HepG2 (cell line): ENCODE results near the gene ABHD17C. TPM values are rescaled to one million over a fixed set of nuclear protein-coding genes. Genes with fewer than 3 reads are reported as not detected.

ENCODE experiments used
- ATAC-seq: fragments of 200-7000 bp; cut with Tn5 transposase; 3 replicates; pipeline ENCODE4 v1.9.1; 2020; ENCODE audit warnings: mild to moderate bottlenecking, moderate library complexity
- BruUV-seq: library from RNA; stranded (reverse); fragments of 400-500 nt; replicated peaks from 2 replicates; lab custom pipeline; 2021; lab: Mats Ljungman, UMichigan
- CTCF ChIA-PET: fragments of 300-600 bp; formaldehyde crosslinking; extraction: SDS; loops from one replicate; lab custom pipeline; 2021; ENCODE audit warnings: low total read pairs, inconsistent platforms, low intra/inter-chr PET ratio; lab: Yijun Ruan, JAX
- POLR2A ChIA-PET: fragments of 350-600 bp; sonication (Branson Sonifier 250); formaldehyde crosslinking; loops from one replicate; lab custom pipeline; 2020; ENCODE audit warnings: antibody characterized with exemption, inconsistent platforms; lab: Yijun Ruan, JAX
- DNase-seq: peaks from one replicate; pipeline ENCODE4 v3.0.0-alpha.2; 2015; ENCODE audit warnings: low spot score
- FAIRE-seq: peaks from 3 replicates; lab custom pipeline; 2011; peaks lifted over from hg19 to GRCh38; lab: Jason Lieb, UNC
- H2AFZ ChIP-seq: one replicate; pipeline ENCODE4 v1.6.1; 2011; ENCODE audit warnings: low read length, inconsistent platforms
- H3K27ac ChIP-seq: fragments of 300-600 bp; 3 replicates; pipeline ENCODE4 v1.8.0; 2011; ENCODE audit warnings: mixed run types, mild to moderate bottlenecking, mixed read lengths, low read length, inconsistent platforms; ENCODE audit not compliant: insufficient read depth; ENCODE audit errors: extremely low read length
- H3K27me3 ChIP-seq, 2 experiments: fragments of 200-600 bp in 1 of 2; 2 replicates in 1 of 2; 3 replicates in 1 of 2; pipeline versions ENCODE4 v1.6.0 to v1.8.0; 2011; ENCODE audit warnings: low read length in 2 of 2, mild to moderate bottlenecking in 2 of 2, moderate library complexity in 2 of 2, inconsistent platforms in 1 of 2; ENCODE audit not compliant: insufficient read depth in 2 of 2, control insufficient read depth in 1 of 2
- H3K36me3 ChIP-seq, 2 experiments: fragments of 200-600 bp in 1 of 2; replicated peaks in 1 of 2; 2 replicates in 1 of 2; 3 replicates in 1 of 2; pipeline versions ENCODE4 v1.5.1 to v1.8.0; 2011; ENCODE audit warnings: low read length in 2 of 2, inconsistent platforms in 1 of 2; ENCODE audit not compliant: insufficient read depth in 2 of 2, control insufficient read depth in 1 of 2
- H3K4me1 ChIP-seq: 2 replicates; pipeline ENCODE4 v1.5.1; 2012; ENCODE audit warnings: low read length, inconsistent platforms; ENCODE audit not compliant: insufficient read depth
- H3K4me2 ChIP-seq: 2 replicates; pipeline ENCODE4 v1.6.0; 2011; ENCODE audit warnings: low read depth, low read length, inconsistent platforms
- H3K4me3 ChIP-seq, 3 experiments: fragments of 200-600 bp in 1 of 3; sonication (generic), shearing (Covaris generic) in 1 of 3; replicated peaks in 1 of 3; 2 replicates each; pipeline ENCODE4 v1.5.1; 2011 to 2016; ENCODE audit warnings: low read length in 3 of 3, inconsistent platforms in 2 of 3, low read depth in 2 of 3, mild to moderate bottlenecking in 2 of 3, control low read depth in 1 of 3, mixed read lengths in 1 of 3; ENCODE audit not compliant: insufficient read depth in 1 of 3
- H3K79me2 ChIP-seq: one replicate; pipeline ENCODE4 v1.6.1; 2011; ENCODE audit warnings: low read length, inconsistent platforms; ENCODE audit not compliant: insufficient read depth
- H3K9ac ChIP-seq: 2 replicates; pipeline ENCODE4 v1.6.0; 2011; ENCODE audit warnings: mild to moderate bottlenecking, low read depth, low read length, inconsistent platforms; ENCODE audit not compliant: insufficient read depth
- H3K9me3 ChIP-seq: 2 replicates; pipeline ENCODE4 v1.5.1; 2012; ENCODE audit warnings: mild to moderate bottlenecking, low read length
- H4K20me1 ChIP-seq: 2 replicates; pipeline ENCODE4 v1.6.0; 2011; ENCODE audit warnings: inconsistent platforms, mild to moderate bottlenecking, low read length, moderate library complexity; ENCODE audit not compliant: insufficient read depth
- ATF1 ChIP-seq: IDR thresholded peaks from 2 replicates; pipeline ENCODE4 v1.6.1; 2016; ENCODE audit warnings: mild to moderate bottlenecking, control low read depth
- HDAC2 ChIP-seq: sonication (generic); formaldehyde crosslinking; IDR thresholded peaks from 2 replicates; pipeline ENCODE4 v1.4.0; 2020; ENCODE audit warnings: missing genetic modification reagents
- HMG20B ChIP-seq: conservative IDR thresholded peaks from 2 replicates; pipeline ENCODE4 v1.6.1; 2016; ENCODE audit warnings: missing genetic modification reagents, missing compliant biosample characterization
- JDP2 ChIP-seq: sonication (generic); formaldehyde crosslinking; IDR thresholded peaks from 2 replicates; pipeline ENCODE4 v1.8.1; 2022; ENCODE audit warnings: missing genetic modification reagents, borderline replicate concordance
- NBN ChIP-seq: fragments of 450-650 bp; conservative IDR thresholded peaks from 2 replicates; pipeline ENCODE4 v1.6.1; 2017
- PATZ1 ChIP-seq: sonication (generic); formaldehyde crosslinking; IDR thresholded peaks from 2 replicates; pipeline ENCODE4 v1.4.0; 2020; ENCODE audit warnings: missing genetic modification reagents
- PLRG1 ChIP-seq: fragments of 450-650 bp; conservative IDR thresholded peaks from 2 replicates; pipeline ENCODE4 v1.6.1; 2016
- RFX5 ChIP-seq: IDR thresholded peaks from 2 replicates; pipeline ENCODE4 v1.6.1; 2011; ENCODE audit warnings: low read depth, low read length, improper control_type of control experiment
- STAT5B ChIP-seq: sonication (generic); formaldehyde crosslinking; IDR thresholded peaks from 2 replicates; pipeline ENCODE4 v1.4.0; 2020; ENCODE audit warnings: missing genetic modification reagents
- ZBTB8A ChIP-seq: sonication (generic); formaldehyde crosslinking; IDR thresholded peaks from 2 replicates; pipeline ENCODE4 v1.4.0; 2020; ENCODE audit warnings: mild to moderate bottlenecking, low read depth, missing genetic modification reagents, borderline replicate concordance
- ZNF136 ChIP-seq: sonication (generic); formaldehyde crosslinking; IDR thresholded peaks from 2 replicates; pipeline ENCODE4 v1.8.1; 2022; ENCODE audit warnings: low read depth, mild to moderate bottlenecking, moderate library complexity, missing genetic modification reagents
- ZNF580 ChIP-seq: IDR thresholded peaks from 2 replicates; pipeline ENCODE4 v1.6.1; 2016; ENCODE audit warnings: low read depth, borderline replicate concordance
- WGBS: methylation state at CpG from one replicate; pipeline ENCODE4 v1.1.6; 2017; ENCODE audit warnings: low lambda C conversion rate; 5-methylcytosine and 5-hydroxymethylcytosine counted together
- in situ Hi-C: cut with HindIII; loops from 2 replicates; pipeline ENCODE4 v1.10.0; 2017; ENCODE audit warnings: low pct_unique_long_range_greater_than_20kb; ENCODE audit not compliant: extremely low pct_ligation_motif_present
- intact Hi-C: fragments of 100-400 bp; cut with micrococcal nuclease; formaldehyde crosslinking; loops from one replicate; pipeline ENCODE4 v1.10.0; 2022; ENCODE audit not compliant: unreplicated experiment
- polyA plus RNA-seq, 8 experiments: library from polyadenylated mRNA; depleted of rRNA in 3 of 8; stranded (reverse) in 7 of 8; unstranded in 1 of 8; fragments of >200 nt; fragmentation: Illumina TruSeq in 4 of 8; extraction: Trizol in 4 of 8; gene quantifications; 2 replicates each; pipeline versions ENCODE4 v1.2.1 to v1.2.3, GENCODE V29; 2011 to 2016; ENCODE audit warnings: low read depth in 4 of 8, missing spikeins in 1 of 8, mixed read lengths in 1 of 8; ENCODE audit not compliant: insufficient read depth in 1 of 8
- total RNA-seq, 5 experiments: library from RNA; depleted of rRNA; stranded (reverse); fragments of >200 nt; fragmentation: Illumina TruSeq; extraction: Trizol; gene quantifications; 2 replicates each; pipeline ENCODE4 v1.2.3, GENCODE V29; 2016; ENCODE audit warnings: low read depth in 1 of 5

The ABHD17C gene
- total and polyA plus RNA-seq, 2 of the 13 experiments (the other 11 are each of a cell fraction or from before 2014, with no cell fraction given), result 2.9 to 3.9 TPM

GRCh38 chr15:80727596-80727995 is 32.5 kb downstream of the ABHD17C start:
- H3K4me2 ChIP-seq, result no peak overlapping the region
- in situ Hi-C loops (no loop called here), intact Hi-C loops (no loop called here)
- no peaks in the 10 kb centered on the region for H3K4me1 ChIP-seq
- DNase-seq, result no peak
- H3K9me3 ChIP-seq, result no peaks in the 10 kb centered on the region
- no peaks in the 10 kb centered on the region; a peak in 1 of 5 replicates for H3K36me3 ChIP-seq
- no peaks in the 10 kb centered on the region for H4K20me1 ChIP-seq
- BruUV-seq, result no TSS peak
- no peak for FAIRE-seq
- no peaks in the 10 kb centered on the region for H3K27me3 ChIP-seq
- H3K27ac ChIP-seq, result no peak overlapping the region
- WGBS, result 98% methylated on average over 4 of the region's 5 CpGs
- ATAC-seq, result no peak
- no peak overlapping the region for H3K4me3 ChIP-seq
- H2AFZ ChIP-seq, result no peak overlapping the region
- no peak overlapping the region for H3K9ac ChIP-seq
- no peaks in the 10 kb centered on the region for H3K79me2 ChIP-seq
- POLR2A ChIA-PET, result no interaction called here
- TF ChIP-seq RFX5, result no peak
- TF ChIP-seq ATF1 (CRISPR knock-in tag), result no peak
- no peak for TF ChIP-seq HMG20B (CRISPR knock-in tag)
- TF ChIP-seq ZNF136 (CRISPR knock-in tag), result no peak
- no peak for TF ChIP-seq STAT5B
- TF ChIP-seq HDAC2, result no peak
- no peak for TF ChIP-seq PLRG1
- no peak for TF ChIP-seq ZBTB8A (CRISPR knock-in tag)
- TF ChIP-seq PATZ1, result no peak
- TF ChIP-seq ZNF580, result no peak
- no peak for TF ChIP-seq NBN
- no peak for TF ChIP-seq JDP2
- CTCF ChIA-PET, result no interaction called here
